NAMALWA (cell line): ENCODE measurements around the gene CTCFL.

Experiments used
- DNase-seq: peaks from one replicate; pipeline ENCODE4 v3.0.0-alpha.2; 2015; ENCODE audit warnings: low spot score

Gene CTCFL, protein sequence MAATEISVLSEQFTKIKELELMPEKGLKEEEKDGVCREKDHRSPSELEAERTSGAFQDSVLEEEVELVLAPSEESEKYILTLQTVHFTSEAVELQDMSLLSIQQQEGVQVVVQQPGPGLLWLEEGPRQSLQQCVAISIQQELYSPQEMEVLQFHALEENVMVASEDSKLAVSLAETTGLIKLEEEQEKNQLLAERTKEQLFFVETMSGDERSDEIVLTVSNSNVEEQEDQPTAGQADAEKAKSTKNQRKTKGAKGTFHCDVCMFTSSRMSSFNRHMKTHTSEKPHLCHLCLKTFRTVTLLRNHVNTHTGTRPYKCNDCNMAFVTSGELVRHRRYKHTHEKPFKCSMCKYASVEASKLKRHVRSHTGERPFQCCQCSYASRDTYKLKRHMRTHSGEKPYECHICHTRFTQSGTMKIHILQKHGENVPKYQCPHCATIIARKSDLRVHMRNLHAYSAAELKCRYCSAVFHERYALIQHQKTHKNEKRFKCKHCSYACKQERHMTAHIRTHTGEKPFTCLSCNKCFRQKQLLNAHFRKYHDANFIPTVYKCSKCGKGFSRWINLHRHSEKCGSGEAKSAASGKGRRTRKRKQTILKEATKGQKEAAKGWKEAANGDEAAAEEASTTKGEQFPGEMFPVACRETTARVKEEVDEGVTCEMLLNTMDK

DNA sequence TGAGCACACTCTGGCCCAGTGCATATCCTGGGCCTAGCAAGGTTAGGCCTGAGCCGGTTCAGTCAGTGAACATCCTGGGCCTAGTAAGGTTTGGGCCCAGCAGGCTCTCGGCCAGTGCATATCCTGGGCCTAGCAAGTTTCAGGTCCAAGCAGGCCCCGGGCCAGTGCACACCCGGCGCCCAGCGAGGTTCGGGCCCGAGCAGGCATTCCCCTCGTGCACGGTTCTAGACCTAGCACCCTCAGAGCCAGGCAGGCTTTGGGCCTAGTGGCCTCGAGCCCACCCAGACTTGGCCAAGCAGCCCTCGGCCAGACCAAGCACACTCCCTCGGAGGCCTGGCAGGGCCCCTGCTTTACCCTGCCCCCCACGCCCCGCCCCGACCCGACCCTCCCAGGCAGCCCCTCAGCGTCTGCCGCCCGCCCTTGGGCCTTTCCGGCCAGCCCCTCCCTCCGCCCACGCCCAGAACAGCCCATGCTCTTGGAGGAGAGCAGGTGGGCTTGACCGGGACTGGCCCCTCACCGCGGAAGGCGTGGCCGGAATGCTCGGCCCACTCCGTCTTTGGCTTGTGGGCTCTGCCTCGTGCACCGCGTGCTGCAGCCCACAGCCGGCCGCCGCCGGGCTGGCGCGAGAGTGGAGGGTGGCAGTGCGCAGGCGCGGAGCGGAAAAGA is at the start of gene CTCFL:
CTCFL (minus strand) TSS at position 630 of the 666 bp plus-strand sequence. CDS start 935 bp downstream, outside the sequence.
- no peak for DNase-seq

DNA sequence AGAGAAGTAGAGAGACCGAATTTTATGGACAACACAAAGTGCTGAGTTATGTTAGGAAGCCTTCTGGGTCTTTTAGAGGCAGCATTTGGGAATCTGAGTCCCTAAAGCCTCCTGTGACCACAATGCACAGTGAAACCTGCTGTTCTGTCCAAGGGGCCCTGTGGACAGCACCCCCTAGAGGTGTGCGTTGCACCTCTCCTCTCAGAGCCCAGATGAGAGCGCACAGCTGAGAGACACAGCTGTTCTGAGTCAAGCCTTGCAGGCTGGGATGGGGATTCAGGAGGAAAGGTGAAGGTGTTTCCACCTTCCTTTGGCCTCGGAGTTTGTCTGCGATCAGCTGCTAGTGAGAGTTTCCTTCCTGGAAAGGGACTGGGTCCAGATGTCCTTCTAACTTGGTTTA is 49.0 kb upstream of the CTCFL start:
- no peak for DNase-seq

DNA sequence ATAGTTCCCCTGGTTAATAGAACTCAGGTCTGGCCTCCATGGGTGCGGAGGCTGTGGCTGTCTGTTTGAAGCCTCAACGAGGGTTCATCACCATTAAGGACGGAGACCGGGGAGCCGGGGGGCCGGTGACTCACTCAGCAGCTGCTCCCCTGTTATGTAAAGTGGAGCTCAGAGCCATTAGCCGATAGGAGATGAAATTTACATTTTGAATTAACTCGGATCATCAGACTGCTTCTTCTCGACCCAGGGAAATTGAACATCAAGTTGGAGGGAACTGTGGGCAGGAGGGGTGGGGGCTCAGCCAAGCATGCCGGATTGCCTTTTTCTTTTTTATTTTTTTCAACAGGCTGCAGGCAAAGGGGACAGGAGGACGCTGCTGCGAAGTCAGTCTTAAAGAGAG is 48.3 kb upstream of the CTCFL start:
- no peak for DNase-seq

DNA sequence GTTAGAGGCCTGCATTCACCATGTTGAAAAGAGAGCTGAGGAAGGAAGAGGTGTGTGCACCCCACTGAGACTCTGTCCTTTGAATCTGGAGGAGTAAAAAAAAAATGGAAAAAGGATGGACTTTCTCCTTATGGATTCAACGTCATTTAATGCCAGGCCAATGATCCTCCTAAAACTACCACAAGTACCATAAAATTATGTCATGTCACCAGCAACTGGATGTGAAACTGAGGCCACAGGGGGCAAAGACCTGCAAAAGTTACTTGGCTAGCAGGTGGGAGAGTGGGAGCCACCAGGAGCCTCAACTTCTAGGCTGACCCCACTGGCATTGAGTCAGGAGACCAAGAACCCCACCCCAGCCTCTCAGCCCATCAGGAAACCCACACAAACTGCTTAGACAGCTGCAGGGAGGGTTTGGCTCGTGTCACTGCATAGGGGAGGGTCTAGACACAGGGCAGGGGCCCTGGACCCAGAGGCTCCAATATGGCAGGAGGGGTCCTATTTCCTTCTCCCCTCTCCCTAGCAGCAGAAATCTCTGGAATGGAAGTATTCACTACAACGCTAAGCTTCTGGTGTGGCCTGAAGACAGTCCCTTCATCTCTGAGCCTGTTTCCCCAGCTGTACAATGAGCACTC is 47.0 kb upstream of the CTCFL start:
- DNase-seq, result no peak

DNA sequence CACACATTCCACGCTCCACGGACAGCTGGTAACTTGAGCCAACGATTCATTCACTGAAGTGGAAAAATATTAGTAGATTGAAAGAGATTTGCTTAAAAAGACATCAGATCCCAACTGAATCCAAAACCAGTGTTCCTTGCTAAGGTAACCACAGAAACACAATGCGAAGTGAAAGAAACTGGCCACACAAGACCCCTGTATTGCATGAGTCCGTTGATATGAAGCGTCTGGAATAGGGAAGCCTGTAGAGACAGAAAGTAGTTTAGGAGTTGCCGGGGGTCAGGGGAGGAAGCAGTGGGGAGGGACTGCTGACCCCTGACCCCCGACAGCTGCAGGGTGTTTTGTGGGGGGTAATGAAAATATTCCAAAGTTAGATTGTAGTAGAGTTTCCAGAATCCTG is 46.0 kb upstream of the CTCFL start:
- no peak for DNase-seq

DNA sequence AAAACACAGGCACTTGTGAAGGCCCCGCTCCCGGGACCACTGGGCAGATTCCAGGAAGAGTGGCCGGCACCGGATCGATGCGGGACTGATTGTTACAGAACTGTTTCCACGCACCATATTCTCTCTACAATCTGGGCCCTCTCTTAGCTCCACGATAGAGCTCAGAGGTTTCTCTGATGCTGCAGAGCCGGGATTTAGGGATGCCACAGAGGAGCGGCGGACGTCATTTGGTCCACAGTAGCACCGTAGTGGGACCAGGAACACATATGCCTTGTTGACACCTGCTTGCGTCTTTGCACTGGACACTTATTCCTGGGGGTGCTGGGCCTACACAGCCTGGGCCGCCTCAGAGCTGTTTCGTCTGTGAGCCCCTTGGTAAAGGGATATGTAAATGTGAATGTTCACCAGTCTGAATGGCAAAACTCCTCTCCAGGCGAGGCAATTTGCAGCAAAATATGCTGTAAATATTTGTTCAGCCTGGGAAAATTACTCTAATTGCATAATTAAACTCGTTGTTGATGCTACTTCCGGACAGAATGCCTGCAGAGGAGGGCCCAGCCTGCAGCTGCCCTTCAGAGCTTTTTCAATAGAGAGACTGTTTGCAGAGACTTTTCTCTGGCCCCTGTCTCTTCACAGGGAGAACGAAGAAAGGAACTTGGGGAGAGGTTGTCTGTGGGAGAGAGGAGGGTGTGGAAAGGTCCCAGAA is 45.4 kb upstream of the CTCFL start:
- no peak for DNase-seq

DNA sequence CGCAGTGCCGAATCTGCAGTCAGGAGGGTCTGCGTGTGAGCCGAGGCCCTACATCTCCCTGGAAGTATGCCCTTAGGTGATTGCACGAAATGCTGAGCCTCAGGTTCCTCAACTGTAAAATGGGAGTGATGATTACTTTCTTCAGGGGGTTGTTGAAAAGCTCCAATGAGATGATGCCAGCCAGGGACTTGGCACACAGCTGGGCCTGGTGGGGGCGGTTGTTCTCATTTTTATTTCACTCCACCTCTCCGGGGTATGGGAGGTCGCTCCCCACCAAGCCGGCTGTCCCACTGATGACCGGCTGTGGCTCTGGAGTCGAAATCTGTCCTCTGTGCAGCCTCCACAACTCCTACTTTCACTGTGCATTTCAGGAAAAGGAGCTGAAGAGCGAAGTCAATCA is 44.0 kb upstream of the CTCFL start:
- DNase-seq, result no peak

DNA sequence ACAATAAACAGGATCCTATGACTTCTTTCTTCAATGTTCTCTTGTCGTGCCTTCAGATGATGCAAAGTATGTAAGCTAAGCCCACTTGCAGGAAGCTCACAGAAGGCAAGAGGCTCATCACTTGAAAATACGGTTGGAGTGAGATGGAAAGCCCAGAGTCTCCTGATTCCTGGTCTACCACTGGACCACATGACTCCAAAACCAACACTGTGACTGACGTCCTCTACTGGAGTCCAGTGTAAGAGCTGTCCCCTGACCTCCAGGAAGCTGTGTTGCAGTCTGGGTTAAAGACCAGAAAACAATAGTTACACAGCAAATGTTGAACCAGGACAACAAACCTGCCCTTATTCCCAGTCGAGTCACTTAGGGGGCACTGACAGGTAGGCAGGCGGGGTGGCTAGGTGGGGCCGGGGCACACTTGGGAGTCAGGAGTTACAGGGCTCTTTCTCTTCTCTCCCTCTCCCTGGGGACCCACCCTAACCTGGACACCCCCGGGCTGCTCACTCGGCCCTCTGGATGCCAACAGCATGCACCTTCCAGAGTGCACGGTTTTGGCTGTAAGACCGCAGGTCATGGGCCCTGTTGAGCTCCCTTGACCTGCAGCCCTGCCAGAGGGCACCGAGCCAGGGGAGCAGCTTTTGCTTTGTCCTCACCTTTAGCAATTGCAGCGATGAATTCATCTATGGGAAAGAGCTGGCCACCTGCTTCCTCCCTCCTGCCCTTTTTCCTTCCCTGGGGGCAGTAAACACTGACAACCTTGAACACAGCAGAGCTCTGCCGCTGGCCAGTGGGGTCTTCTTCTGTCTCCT is 43.4 kb upstream of the CTCFL start:
- DNase-seq, result no peak

DNA sequence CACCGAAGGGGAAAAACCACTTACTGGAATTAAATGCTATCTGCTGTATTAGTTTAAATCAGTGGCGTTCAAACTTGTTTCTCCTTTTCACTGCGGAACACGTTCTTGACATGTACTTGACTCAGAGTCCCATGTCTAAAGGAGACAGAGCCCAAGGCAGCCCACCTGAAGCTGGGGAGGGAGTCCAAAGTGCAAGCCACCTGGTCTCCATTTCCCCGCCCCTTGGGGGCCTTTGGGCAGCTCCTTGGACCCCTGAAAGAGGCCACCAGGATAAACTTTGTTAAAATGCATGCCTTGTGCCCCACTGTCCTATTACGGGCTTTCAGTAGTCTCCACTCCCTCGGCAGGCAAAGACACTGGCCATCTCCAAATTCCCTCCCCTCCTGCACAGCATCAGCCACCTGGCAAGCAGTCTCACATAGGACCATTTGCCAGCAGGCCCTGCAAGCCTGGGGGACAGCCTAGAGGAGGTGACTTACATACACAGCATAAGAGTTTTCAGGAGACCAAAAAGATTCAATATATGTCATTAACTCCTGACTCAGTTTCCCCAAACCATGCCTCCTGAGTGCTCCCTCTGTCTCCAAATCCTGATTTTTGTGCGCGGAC is 42.6 kb upstream of the CTCFL start:
- DNase-seq, result no peak

DNA sequence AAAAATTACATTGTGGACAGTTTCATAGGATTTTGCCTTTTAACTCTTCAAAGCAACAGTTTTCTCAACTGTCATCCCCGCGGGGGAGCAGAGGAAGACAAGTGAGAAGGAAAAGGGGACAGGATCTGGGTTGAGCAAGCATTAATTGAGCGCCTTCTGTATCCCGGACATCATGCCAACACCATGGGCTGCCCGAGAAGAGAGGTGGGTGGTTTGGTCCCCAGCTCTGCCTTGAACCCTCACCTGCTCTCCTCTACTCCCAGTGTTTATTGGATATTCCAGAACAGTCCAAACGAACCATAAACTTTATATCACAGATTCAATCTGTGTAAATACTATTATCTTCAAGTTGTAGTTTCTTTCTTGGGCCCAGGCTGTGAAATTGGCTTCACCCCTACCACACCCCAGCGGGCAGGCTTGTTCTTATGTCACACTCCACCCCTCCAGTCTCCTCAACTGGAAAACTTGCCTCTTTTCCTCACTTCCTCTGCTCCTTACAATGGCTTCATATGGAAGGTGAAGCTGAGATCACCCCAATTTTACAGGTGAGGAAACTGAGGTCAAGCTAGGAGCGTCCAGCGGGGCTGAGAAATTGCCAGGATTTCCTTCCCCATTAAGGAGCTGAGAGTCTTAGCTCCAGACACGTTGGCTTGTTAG is 42.0 kb upstream of the CTCFL start:
- DNase-seq, result no peak

DNA sequence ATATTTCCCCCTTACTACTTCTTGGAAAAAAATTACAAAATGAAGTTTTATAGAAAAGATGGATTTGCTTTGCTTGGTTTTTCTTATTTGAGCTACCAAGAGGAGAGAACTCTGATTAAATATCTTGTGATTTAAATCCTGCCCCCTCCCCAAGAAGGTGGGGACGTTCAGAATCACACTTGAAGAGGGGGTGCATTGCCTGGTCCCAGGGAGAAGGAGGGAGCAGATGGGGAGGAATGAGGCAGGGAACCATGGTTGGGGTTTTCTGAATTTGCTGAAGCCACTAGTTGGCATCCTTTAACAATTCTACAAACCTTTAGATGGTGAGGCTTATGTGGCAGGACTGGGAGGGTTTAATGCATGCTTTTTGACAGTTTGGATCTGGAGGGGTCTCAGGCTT is 41.5 kb upstream of the CTCFL start:
- no peak for DNase-seq

DNA sequence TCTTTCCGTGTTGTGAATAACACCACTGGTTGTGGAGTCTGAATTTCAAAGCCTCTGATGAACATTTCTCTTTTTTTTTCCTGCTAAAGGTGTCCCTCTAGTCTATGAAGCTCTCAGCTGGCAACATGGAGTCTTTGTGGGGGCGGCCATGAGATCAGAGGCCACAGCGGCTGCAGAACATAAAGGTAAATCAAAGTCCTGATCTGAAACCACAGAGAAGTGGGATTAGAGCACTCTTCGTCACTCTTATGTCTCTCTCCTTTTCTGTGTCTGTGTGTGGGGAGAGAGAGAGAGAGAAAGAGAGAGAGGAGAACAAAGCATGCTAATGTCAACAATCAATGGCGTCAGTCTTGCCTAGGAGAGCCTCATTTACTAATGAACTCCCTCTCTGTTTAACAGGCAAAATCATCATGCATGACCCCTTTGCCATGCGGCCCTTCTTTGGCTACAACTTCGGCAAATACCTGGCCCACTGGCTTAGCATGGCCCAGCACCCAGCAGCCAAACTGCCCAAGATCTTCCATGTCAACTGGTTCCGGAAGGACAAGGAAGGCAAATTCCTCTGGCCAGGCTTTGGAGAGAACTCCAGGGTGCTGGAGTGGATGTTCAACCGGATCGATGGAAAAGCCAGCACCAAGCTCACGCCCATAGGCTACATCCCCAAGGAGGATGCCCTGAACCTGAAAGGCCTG is 40.2 kb upstream of the CTCFL start:
- DNase-seq, result no peak

DNA sequence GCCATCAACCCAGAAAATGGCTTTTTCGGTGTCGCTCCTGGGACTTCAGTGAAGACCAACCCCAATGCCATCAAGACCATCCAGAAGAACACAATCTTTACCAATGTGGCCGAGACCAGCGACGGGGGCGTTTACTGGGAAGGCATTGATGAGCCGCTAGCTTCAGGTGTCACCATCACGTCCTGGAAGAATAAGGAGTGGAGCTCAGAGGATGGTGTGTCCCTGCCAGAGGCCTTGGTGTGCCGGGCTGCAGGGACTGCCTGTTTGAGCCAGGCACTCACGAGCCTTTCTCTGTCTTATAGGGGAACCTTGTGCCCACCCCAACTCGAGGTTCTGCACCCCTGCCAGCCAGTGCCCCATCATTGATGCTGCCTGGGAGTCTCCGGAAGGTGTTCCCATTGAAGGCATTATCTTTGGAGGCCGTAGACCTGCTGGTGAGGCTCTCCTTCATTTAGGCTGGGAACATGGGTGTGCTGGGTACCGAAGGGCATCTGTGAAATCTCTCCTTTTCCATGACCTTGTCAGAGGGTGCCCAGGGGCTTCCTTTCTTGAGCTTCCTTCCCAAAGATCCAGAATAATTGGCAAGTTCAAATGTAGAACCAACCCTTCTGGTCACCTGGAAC is 39.4 kb upstream of the CTCFL start:
- no peak for DNase-seq

DNA sequence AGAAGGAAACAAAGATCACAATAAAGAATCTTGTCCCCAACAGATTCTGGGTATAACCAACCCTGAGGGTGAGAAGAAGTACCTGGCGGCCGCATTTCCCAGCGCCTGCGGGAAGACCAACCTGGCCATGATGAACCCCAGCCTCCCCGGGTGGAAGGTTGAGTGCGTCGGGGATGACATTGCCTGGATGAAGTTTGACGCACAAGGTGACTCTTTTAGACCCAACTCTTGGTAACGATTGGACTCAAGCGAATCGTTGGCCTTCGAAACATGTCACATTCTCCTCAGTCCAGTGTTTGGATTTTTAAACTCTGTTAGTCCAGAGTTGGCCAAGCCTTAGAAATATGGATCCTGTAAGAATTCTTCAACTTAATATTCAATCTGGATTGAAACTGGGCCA is 38.6 kb upstream of the CTCFL start:
- no peak for DNase-seq

DNA sequence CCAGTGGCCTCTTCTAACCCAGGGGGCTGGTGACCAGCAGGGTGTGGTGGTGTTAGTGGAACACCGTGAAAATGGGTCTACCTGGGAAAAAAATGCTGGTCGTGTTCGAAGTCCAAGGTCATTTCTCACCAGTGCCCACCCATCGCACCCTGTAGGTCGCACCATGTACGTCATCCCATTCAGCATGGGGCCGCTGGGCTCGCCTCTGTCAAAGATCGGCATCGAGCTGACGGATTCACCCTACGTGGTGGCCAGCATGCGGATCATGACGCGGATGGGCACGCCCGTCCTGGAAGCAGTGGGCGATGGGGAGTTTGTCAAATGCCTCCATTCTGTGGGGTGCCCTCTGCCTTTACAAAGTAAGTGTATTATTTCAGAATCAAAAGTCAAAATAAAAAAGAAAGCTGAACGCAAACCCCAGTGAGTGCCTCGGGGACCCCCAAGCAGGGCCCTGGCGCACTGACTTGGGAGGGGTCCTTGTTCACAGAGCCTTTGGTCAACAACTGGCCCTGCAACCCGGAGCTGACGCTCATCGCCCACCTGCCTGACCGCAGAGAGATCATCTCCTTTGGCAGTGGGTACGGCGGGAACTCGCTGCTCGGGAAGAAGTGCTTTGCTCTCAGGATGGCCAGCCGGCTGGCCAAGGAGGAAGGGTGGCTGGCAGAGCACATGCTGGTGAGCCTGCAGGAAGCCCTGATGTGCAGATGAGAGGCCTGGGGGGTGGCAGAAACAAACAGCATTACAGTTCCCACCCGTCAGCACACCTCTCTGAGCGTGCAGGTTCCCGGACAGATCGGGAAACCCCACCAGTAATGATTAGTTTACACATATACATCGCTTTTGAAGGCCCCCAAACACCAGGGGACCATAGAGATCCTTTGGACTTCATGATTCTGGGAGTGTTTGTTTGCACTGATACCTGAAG is 37.9 kb upstream of the CTCFL start:
- DNase-seq, result no peak

DNA sequence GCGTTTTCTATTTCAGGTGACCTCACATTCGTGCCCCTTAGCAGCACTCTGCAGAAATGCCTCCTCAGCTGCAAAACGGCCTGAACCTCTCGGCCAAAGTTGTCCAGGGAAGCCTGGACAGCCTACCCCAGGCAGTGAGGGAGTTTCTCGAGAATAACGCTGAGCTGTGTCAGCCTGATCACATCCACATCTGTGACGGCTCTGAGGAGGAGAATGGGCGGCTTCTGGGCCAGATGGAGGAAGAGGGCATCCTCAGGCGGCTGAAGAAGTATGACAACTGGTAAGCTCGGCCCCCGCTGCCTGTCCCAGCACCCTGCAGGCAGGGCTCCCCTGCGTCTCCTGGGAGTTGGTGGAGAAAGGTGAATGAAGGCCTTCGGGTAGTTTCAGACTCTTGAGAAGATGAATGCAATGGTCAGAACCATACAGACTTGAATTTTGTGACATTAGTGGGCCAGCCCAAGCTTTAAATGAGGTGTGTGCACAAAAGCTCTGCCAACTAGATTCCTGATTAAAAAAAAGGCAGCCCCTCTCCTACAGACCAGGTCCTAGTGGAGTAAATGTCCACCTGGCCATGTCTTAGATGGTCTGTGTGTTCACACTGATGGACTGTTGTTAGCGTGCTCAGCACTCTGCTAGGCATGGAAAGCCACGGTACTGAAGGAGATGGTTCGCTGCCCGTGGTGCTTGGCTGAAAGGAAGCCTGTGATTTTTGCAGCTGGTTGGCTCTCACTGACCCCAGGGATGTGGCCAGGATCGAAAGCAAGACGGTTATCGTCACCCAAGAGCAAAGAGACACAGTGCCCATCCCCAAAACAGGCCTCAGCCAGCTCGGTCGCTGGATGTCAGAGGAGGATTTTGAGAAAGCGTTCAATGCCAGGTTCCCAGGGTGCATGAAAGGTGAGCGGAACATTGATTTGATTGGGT is 36.7 kb upstream of the CTCFL start:
- no peak for DNase-seq
